HepG2 (cell line): Measurements from ENCODE around the gene ADARB1. TPM values are rescaled to one million over a fixed set of nuclear protein-coding genes. Genes with fewer than 3 reads are reported as not detected.

Experiments used
- ATAC-seq: fragments of 200-7000 bp; cut with Tn5 transposase; 3 replicates; pipeline ENCODE4 v1.9.1; 2020; ENCODE audit warnings: mild to moderate bottlenecking, moderate library complexity
- BruUV-seq: library from RNA; stranded (reverse); fragments of 400-500 nt; replicated peaks from 2 replicates; lab custom pipeline; 2021; lab: Mats Ljungman, UMichigan
- CTCF ChIA-PET: fragments of 300-600 bp; formaldehyde crosslinking; extraction: SDS; loops from one replicate; lab custom pipeline; 2021; ENCODE audit warnings: low total read pairs, inconsistent platforms, low intra/inter-chr PET ratio; lab: Yijun Ruan, JAX
- POLR2A ChIA-PET: fragments of 350-600 bp; sonication (Branson Sonifier 250); formaldehyde crosslinking; loops from one replicate; lab custom pipeline; 2020; ENCODE audit warnings: antibody characterized with exemption, inconsistent platforms; lab: Yijun Ruan, JAX
- DNase-seq: peaks from one replicate; pipeline ENCODE4 v3.0.0-alpha.2; 2015; ENCODE audit warnings: low spot score
- FAIRE-seq: peaks from 3 replicates; lab custom pipeline; 2011; peaks lifted over from hg19 to GRCh38; lab: Jason Lieb, UNC
- H2AFZ ChIP-seq: one replicate; pipeline ENCODE4 v1.6.1; 2011; ENCODE audit warnings: low read length, inconsistent platforms
- H3K27ac ChIP-seq: fragments of 300-600 bp; 3 replicates; pipeline ENCODE4 v1.8.0; 2011; ENCODE audit warnings: mixed run types, mild to moderate bottlenecking, mixed read lengths, low read length, inconsistent platforms; ENCODE audit not compliant: insufficient read depth; ENCODE audit errors: extremely low read length
- H3K27me3 ChIP-seq, 2 experiments: fragments of 200-600 bp in 1 of 2; 2 replicates in 1 of 2; 3 replicates in 1 of 2; pipeline versions ENCODE4 v1.6.0 to v1.8.0; 2011; ENCODE audit warnings: low read length in 2 of 2, mild to moderate bottlenecking in 2 of 2, moderate library complexity in 2 of 2, inconsistent platforms in 1 of 2; ENCODE audit not compliant: insufficient read depth in 2 of 2, control insufficient read depth in 1 of 2
- H3K36me3 ChIP-seq, 2 experiments: fragments of 200-600 bp in 1 of 2; replicated peaks in 1 of 2; 2 replicates in 1 of 2; 3 replicates in 1 of 2; pipeline versions ENCODE4 v1.5.1 to v1.8.0; 2011; ENCODE audit warnings: low read length in 2 of 2, inconsistent platforms in 1 of 2; ENCODE audit not compliant: insufficient read depth in 2 of 2, control insufficient read depth in 1 of 2
- H3K4me1 ChIP-seq: 2 replicates; pipeline ENCODE4 v1.5.1; 2012; ENCODE audit warnings: low read length, inconsistent platforms; ENCODE audit not compliant: insufficient read depth
- H3K4me2 ChIP-seq: 2 replicates; pipeline ENCODE4 v1.6.0; 2011; ENCODE audit warnings: low read depth, low read length, inconsistent platforms
- H3K4me3 ChIP-seq, 3 experiments: fragments of 200-600 bp in 1 of 3; sonication (generic), shearing (Covaris generic) in 1 of 3; replicated peaks in 1 of 3; 2 replicates each; pipeline ENCODE4 v1.5.1; 2011 to 2016; ENCODE audit warnings: low read length in 3 of 3, inconsistent platforms in 2 of 3, low read depth in 2 of 3, mild to moderate bottlenecking in 2 of 3, control low read depth in 1 of 3, mixed read lengths in 1 of 3; ENCODE audit not compliant: insufficient read depth in 1 of 3
- H3K79me2 ChIP-seq: one replicate; pipeline ENCODE4 v1.6.1; 2011; ENCODE audit warnings: low read length, inconsistent platforms; ENCODE audit not compliant: insufficient read depth
- H3K9ac ChIP-seq: 2 replicates; pipeline ENCODE4 v1.6.0; 2011; ENCODE audit warnings: mild to moderate bottlenecking, low read depth, low read length, inconsistent platforms; ENCODE audit not compliant: insufficient read depth
- H3K9me3 ChIP-seq: 2 replicates; pipeline ENCODE4 v1.5.1; 2012; ENCODE audit warnings: mild to moderate bottlenecking, low read length
- H4K20me1 ChIP-seq: 2 replicates; pipeline ENCODE4 v1.6.0; 2011; ENCODE audit warnings: inconsistent platforms, mild to moderate bottlenecking, low read length, moderate library complexity; ENCODE audit not compliant: insufficient read depth
- ARNT2 ChIP-seq: sonication (generic); formaldehyde crosslinking; IDR thresholded peaks from 2 replicates; pipeline ENCODE4 v1.8.0; 2022; ENCODE audit warnings: mild to moderate bottlenecking, low read depth, missing genetic modification reagents, moderate library complexity
- BRCA1 ChIP-seq: sonication (generic); formaldehyde crosslinking; IDR thresholded peaks from 2 replicates; pipeline ENCODE4 v1.4.0; 2020; ENCODE audit warnings: missing genetic modification reagents
- DNMT1 ChIP-seq: sonication (generic); formaldehyde crosslinking; IDR thresholded peaks from 2 replicates; pipeline ENCODE4 v1.5.1; 2020; ENCODE audit warnings: mild to moderate bottlenecking, missing genetic modification reagents
- FOXA1 ChIP-seq, 2 experiments: fragments of 450-650 bp in 1 of 2; sonication (generic) in 1 of 2; formaldehyde crosslinking in 1 of 2; IDR thresholded peaks; 2 replicates each; pipeline versions ENCODE4 v1.4.0 to v1.6.1; 2016 to 2020; ENCODE audit warnings: missing genetic modification reagents in 1 of 2
- HCFC1 ChIP-seq: fragments of 150-350 bp; IDR thresholded peaks from 2 replicates; pipeline ENCODE4 v1.6.1; 2014; ENCODE audit warnings: low read depth, low read length
- KDM5A ChIP-seq: fragments of 200-600 bp; sonication (generic); IDR thresholded peaks from 2 replicates; pipeline ENCODE4 v1.7.0; 2018; ENCODE audit warnings: antibody characterized with exemption, mild to moderate bottlenecking, low read length, borderline replicate concordance
- MBNL3 ChIP-seq: fragments of 250-450 bp; sonication (Bioruptor Pico); conservative IDR thresholded peaks from 2 replicates; pipeline ENCODE4 v1.8.0; 2022; ENCODE audit warnings: mild to moderate bottlenecking, inconsistent platforms
- REL ChIP-seq: sonication (generic); formaldehyde crosslinking; conservative IDR thresholded peaks from 2 replicates; pipeline ENCODE4 v1.8.0; 2022; ENCODE audit warnings: mild to moderate bottlenecking, missing genetic modification reagents, moderate library complexity
- ZNF274 ChIP-seq: sonication (generic); formaldehyde crosslinking; IDR thresholded peaks from 2 replicates; pipeline ENCODE4 v1.5.1; 2020; ENCODE audit warnings: mild to moderate bottlenecking, missing genetic modification reagents
- ZNF281 ChIP-seq: sonication (generic); formaldehyde crosslinking; IDR thresholded peaks from 2 replicates; pipeline ENCODE4 v1.4.0; 2020; ENCODE audit warnings: missing genetic modification reagents, borderline replicate concordance
- ZNF30 ChIP-seq: sonication (generic); formaldehyde crosslinking; IDR thresholded peaks from 2 replicates; pipeline ENCODE4 v1.5.0; 2020; ENCODE audit warnings: mild to moderate bottlenecking, missing genetic modification reagents
- ZNF337 ChIP-seq: sonication (generic); formaldehyde crosslinking; IDR thresholded peaks from 2 replicates; pipeline ENCODE4 v1.5.1; 2020; ENCODE audit warnings: missing genetic modification reagents, low read depth, mild to moderate bottlenecking, borderline replicate concordance
- ZNF451 ChIP-seq: sonication (generic); formaldehyde crosslinking; IDR thresholded peaks from 2 replicates; pipeline ENCODE4 v1.5.0; 2020; ENCODE audit warnings: mild to moderate bottlenecking, missing genetic modification reagents
- ZNF619 ChIP-seq: sonication (generic); formaldehyde crosslinking; IDR thresholded peaks from 2 replicates; pipeline ENCODE4 v1.4.0; 2020; ENCODE audit warnings: mild to moderate bottlenecking, missing genetic modification reagents
- WGBS: methylation state at CpG from one replicate; pipeline ENCODE4 v1.1.6; 2017; ENCODE audit warnings: low lambda C conversion rate; 5-methylcytosine and 5-hydroxymethylcytosine counted together
- in situ Hi-C: cut with HindIII; loops from 2 replicates; pipeline ENCODE4 v1.10.0; 2017; ENCODE audit warnings: low pct_unique_long_range_greater_than_20kb; ENCODE audit not compliant: extremely low pct_ligation_motif_present
- intact Hi-C: fragments of 100-400 bp; cut with micrococcal nuclease; formaldehyde crosslinking; loops from one replicate; pipeline ENCODE4 v1.10.0; 2022; ENCODE audit not compliant: unreplicated experiment
- polyA plus RNA-seq, 8 experiments: library from polyadenylated mRNA; depleted of rRNA in 3 of 8; stranded (reverse) in 7 of 8; unstranded in 1 of 8; fragments of >200 nt; fragmentation: Illumina TruSeq in 4 of 8; extraction: Trizol in 4 of 8; gene quantifications; 2 replicates each; pipeline versions ENCODE4 v1.2.1 to v1.2.3, GENCODE V29; 2011 to 2016; ENCODE audit warnings: low read depth in 4 of 8, missing spikeins in 1 of 8, mixed read lengths in 1 of 8; ENCODE audit not compliant: insufficient read depth in 1 of 8
- total RNA-seq, 5 experiments: library from RNA; depleted of rRNA; stranded (reverse); fragments of >200 nt; fragmentation: Illumina TruSeq; extraction: Trizol; gene quantifications; 2 replicates each; pipeline ENCODE4 v1.2.3, GENCODE V29; 2016; ENCODE audit warnings: low read depth in 1 of 5
- TF ChIP-seq, protein P1 (sequence below): sonication (generic); formaldehyde crosslinking; IDR thresholded peaks from 2 replicates; pipeline ENCODE4; 2020; ENCODE audit warnings: missing genetic modification reagents, mild to moderate bottlenecking, borderline replicate concordance
- TF ChIP-seq, protein P2 (sequence below): IDR thresholded peaks from 2 replicates; pipeline ENCODE4 v1.6.1; 2012; ENCODE audit warnings: low read depth, low read length, improper control_type of control experiment

The ADARB1 gene
- total and polyA plus RNA-seq, 2 of the 13 experiments (the other 11 are each of a cell fraction or from before 2014, with no cell fraction given): 6.6 to 10.0 TPM

- no peak overlapping the region for H3K4me3 ChIP-seq
- intact Hi-C loops: no loop called here
- BruUV-seq: no TSS peak
- H3K27ac ChIP-seq: no peak overlapping the region
- in situ Hi-C loops: no loop called here
- ChIA-PET CTCF (no interaction called here), POLR2A (no interaction called here)
- WGBS: 97% methylated on average over 7 of the region's 7 CpGs
- ATAC-seq: no peak
- no peak for TF ChIP-seq KDM5A
- no peak for TF ChIP-seq DNMT1 (CRISPR knock-in tag)
- TF ChIP-seq ZNF30: no peak
- no peak for TF ChIP-seq BRCA1 (CRISPR knock-in tag)
- TF ChIP-seq ZNF281 (CRISPR knock-in tag): no peak
- no peak for TF ChIP-seq REL (CRISPR knock-in tag)
- TF ChIP-seq, protein P1, sequence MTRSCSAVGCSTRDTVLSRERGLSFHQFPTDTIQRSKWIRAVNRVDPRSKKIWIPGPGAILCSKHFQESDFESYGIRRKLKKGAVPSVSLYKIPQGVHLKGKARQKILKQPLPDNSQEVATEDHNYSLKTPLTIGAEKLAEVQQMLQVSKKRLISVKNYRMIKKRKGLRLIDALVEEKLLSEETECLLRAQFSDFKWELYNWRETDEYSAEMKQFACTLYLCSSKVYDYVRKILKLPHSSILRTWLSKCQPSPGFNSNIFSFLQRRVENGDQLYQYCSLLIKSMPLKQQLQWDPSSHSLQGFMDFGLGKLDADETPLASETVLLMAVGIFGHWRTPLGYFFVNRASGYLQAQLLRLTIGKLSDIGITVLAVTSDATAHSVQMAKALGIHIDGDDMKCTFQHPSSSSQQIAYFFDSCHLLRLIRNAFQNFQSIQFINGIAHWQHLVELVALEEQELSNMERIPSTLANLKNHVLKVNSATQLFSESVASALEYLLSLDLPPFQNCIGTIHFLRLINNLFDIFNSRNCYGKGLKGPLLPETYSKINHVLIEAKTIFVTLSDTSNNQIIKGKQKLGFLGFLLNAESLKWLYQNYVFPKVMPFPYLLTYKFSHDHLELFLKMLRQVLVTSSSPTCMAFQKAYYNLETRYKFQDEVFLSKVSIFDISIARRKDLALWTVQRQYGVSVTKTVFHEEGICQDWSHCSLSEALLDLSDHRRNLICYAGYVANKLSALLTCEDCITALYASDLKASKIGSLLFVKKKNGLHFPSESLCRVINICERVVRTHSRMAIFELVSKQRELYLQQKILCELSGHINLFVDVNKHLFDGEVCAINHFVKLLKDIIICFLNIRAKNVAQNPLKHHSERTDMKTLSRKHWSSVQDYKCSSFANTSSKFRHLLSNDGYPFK: no peak
- no peak for TF ChIP-seq MBNL3 (CRISPR knock-in tag)
- TF ChIP-seq ARNT2: no peak
- no peak for TF ChIP-seq HCFC1
- TF ChIP-seq ZNF451 (CRISPR knock-in tag): no peak
- TF ChIP-seq FOXA1 (IDR thresholded peaks at IDR 0.05): no peak
- TF ChIP-seq FOXA1 (CRISPR knock-in tag; IDR thresholded peaks at IDR 0.05): no peak
- TF ChIP-seq ZNF274 (CRISPR knock-in tag): no peak
- no peak for TF ChIP-seq ZNF337 (CRISPR knock-in tag)
- TF ChIP-seq, protein P2, sequence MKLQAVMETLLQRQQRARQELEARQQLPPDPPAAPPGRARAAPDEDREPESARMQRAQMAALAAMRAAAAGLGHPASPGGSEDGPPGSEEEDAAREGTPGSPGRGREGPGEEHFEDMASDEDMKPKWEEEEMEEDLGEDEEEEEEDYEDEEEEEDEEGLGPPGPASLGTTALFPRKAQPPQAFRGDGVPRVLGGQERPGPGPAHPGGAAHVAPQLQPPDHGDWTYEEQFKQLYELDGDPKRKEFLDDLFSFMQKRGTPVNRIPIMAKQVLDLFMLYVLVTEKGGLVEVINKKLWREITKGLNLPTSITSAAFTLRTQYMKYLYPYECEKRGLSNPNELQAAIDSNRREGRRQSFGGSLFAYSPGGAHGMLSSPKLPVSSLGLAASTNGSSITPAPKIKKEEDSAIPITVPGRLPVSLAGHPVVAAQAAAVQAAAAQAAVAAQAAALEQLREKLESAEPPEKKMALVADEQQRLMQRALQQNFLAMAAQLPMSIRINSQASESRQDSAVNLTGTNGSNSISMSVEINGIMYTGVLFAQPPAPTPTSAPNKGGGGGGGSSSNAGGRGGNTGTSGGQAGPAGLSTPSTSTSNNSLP: no peak
- no peak for TF ChIP-seq ZNF619 (CRISPR knock-in tag)
- DNase-seq: no peak
- H3K79me2 ChIP-seq: no peaks in the 10 kb centered on the region
- no peaks in the 10 kb centered on the region for H4K20me1 ChIP-seq
- H3K4me2 ChIP-seq: no peak overlapping the region
- no peak overlapping the region for H3K9ac ChIP-seq
- no peak overlapping the region for H2AFZ ChIP-seq
- H3K4me1 ChIP-seq: no peaks in the 10 kb centered on the region
- FAIRE-seq: no peak
- H3K36me3 ChIP-seq: no peaks in the 10 kb centered on the region
- no peaks in the 10 kb centered on the region for H3K9me3 ChIP-seq
- H3K27me3 ChIP-seq: no peaks in the 10 kb centered on the region
These were observed 85.8 kb downstream of the ADARB1 start for GRCh38 chr21:45160198-45160597.
